GM20000 (cell line): ENCODE results near the gene PLEKHG4B.

Source experiments
- DNase-seq: peaks from one replicate; pipeline ENCODE4 v3.0.0; 2012; ENCODE audit warnings: low spot score
- CTCF ChIP-seq: IDR thresholded peaks from 2 replicates; pipeline ENCODE4 v1.5.1; 2012; ENCODE audit warnings: mild to moderate bottlenecking, control low read depth; ENCODE audit errors: extremely low read depth, missing control alignments

Gene PLEKHG4B

GRCh38 chr5:152077-152476 is 60.1 kb downstream of the PLEKHG4B start:
- no peak for DNase-seq
- TF ChIP-seq CTCF: no peak

GRCh38 chr5:153256-153655 is 61.3 kb downstream of the PLEKHG4B start:
- no peak for TF ChIP-seq CTCF
- DNase-seq: no peak

DNA sequence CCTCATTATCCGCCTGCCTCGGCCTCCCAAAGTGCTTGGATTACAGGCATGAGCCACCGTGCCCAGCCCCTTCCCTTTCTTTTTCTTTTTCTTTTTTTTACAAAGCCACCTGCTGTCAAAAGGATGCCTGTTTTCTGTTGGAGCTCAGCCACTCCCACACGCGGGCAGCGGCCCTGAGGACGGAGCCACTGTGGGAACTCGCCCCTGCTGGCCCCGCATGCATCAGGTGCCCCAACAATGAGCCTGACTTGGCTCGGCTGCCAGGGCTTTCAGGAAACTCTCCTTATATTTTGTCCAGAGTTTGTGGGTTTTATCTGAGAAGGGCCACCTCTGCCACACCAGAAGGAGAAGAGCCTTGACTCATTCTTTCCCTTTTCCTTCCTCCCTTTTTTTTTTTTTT is 62.3 kb downstream of the PLEKHG4B start:
- DNase-seq: no peak
- no peak for TF ChIP-seq CTCF

- no peak for TF ChIP-seq CTCF
- DNase-seq: no peak
These were observed 62.9 kb downstream of the PLEKHG4B start for GRCh38 chr5:154826-155225.

- no peak for DNase-seq
- no peak for TF ChIP-seq CTCF
These were observed 63.9 kb downstream of the PLEKHG4B start for GRCh38 chr5:155651-156410.

DNA sequence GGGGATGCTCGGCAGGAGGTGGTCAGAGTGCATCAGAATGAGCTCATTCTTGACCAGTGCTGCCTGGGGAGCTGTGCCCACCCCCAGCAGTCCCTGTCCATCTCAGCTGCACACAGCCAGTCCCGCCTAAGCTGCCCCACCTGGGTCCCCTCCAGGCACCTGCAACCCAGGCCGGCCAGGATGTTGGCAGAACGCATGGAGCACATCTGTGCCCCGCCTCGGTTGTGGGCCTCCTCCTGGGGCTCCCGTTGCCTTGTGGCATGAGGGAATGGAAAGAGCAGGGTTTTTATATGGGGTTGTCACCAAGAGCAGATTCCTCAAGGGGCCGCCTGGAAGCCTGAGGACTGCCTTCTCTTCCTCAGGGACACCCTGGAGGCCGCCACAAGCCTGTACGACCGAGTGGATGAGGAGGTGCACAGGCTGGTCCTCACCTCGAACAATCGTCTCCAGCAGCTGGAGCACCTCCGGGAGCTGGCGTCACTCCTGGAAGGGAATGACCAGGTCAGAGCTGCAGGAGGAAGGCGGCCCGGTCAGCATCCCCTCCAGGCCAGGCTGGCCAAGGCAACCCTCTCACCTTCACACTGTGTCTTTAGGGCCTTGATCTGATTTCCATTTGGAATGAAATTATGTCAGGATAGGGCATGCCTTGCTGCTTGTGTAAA is 64.6 kb downstream of the PLEKHG4B start:
- TF ChIP-seq CTCF: no peak
- no peak for DNase-seq

- no peak for TF ChIP-seq CTCF
- DNase-seq: no peak
These were observed 65.3 kb downstream of the PLEKHG4B start for GRCh38 chr5:157126-157715.
